HG03095 (cell line): Measurements from ENCODE around the gene NSA2.

Experiments used
- ATAC-seq: cut with Tn5 transposase; IDR thresholded peaks from one replicate; pipeline ENCODE4 v1.9.1; 2021; ENCODE audit warnings: moderate library complexity; ENCODE audit not compliant: unreplicated experiment

The NSA2 gene

DNA sequence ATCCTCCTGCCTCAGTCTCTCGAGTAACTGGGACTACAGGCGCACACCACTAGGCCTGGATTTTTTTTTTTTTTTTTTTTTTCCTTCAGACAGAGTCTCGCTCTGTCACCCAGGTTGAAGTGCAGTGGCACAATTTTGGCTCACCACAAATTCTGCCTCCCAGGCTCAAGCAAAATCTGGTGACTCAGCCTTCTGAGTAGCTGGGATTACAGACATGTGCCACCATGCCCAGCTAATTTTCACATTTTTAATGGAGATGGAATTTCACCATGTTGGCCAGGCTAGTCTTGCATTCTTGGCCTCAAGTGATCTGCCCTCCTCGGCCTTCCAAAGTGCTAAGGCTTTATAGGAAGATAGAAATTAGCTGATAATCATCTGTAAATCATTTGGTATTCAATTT, 43.9 kb downstream of the NSA2 start:
- ATAC-seq: no peak

DNA sequence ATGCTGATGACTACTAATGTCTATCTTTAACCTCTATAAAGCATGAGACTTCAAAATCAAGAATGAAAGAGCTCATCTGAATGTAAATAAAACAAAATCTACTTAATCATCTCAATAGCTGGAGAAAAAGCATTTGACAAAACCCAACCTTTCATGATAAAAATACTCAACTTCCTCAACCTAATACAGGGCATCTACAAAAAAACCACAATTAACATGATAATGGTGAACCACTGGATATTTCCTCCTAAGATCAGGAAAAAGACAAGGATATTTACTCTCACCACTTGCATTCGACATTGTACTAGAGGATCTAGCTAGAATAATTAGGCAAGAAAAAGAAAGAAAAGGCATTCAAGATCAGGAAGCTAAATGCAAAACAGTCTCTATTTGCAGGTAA, 49.8 kb downstream of the NSA2 start:
- ATAC-seq: no peak

DNA sequence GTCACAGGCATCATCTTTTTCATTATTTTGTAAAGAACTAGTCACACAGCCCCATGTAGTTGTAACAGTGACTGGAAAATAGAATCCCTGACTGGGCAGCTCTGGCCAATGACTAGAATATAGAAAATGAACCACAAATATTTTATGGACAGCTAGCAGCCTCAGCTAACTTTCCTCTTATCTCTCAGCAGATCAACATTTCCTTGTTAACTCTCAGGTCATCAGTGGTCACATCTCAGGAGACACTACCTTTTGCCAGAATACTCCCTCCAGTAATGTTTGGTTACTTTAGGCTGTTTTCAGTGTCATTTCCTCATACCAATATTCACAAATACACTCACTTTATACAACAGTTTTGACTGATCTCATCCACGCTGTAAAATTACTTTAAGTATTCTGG, 55.2 kb downstream of the NSA2 start:
- ATAC-seq: no peak

DNA sequence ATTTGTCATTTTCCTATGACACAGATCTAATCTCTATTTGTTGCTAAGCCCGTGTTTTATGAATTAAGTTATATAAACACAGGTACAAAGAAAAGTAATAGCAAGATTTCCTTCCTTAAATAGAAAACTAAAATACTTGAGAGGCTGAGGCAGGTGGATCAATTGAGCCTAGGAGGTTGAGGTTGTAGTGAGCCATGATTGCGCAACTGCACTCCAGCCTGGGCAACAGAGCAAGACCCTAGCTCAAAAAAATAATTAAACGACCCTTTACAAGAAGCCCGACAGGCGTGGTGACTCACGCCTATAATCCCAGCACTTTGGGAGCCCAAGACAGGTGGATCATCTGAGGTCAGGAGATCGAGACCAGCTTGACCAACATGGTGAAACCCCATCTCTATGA, 62.4 kb downstream of the NSA2 start:
- no peak for ATAC-seq
